Measurements from ENCODE around the gene GRK2. TPM values are rescaled to one million over a fixed set of nuclear protein-coding genes. Genes with fewer than 3 reads are reported as not detected.

Gene GRK2
- total and polyA plus RNA-seq, 2 of the 8 experiments (the other 6 are each of a cell fraction or from before 2014, with no cell fraction given) = 47.3 to 49.7 TPM

GRCh38 chr11:67240576-67241389 lies 25.5 kb upstream of the GRK2 start (continued):
- TF ChIP-seq USF2 (IDR thresholded peaks at IDR 0.05; ENCODE audit: low read length) = 0 out of 2 replicates have a peak, but pooled peaks have one; percentile 30
- no peak for TF ChIP-seq SIRT6 (IDR thresholded peaks at IDR 0.05; ENCODE audit: low read length)
- TF ChIP-seq MAX (IDR thresholded peaks at IDR 0.05) = peak; percentile 54

Data from H1 (cell line).